RWPE2 (cell line): ENCODE measurements around the gene CCDC86.

Source experiments
- ATAC-seq: fragments of 200-7000 bp; cut with Tn5 transposase; 3 replicates; pipeline ENCODE4 v1.9.1; 2021; ENCODE audit warnings: low read depth
- DNase-seq: peaks from one replicate; pipeline ENCODE4 v3.0.0-alpha.2; 2020; ENCODE audit warnings: low spot score
- H3K27ac ChIP-seq: fragments of 450-650 bp; 2 replicates; pipeline ENCODE4 v1.5.1; 2017; ENCODE audit warnings: mild to moderate bottlenecking; ENCODE audit not compliant: poor library complexity, severe bottlenecking
- H3K27me3 ChIP-seq: fragments of 250-450 bp; sonication (Bioruptor Pico); 2 replicates; pipeline ENCODE4 v1.5.1; 2021; ENCODE audit warnings: mild to moderate bottlenecking, moderate library complexity; ENCODE audit not compliant: insufficient read depth, poor library complexity, severe bottlenecking
- H3K36me3 ChIP-seq: fragments of 250-450 bp; sonication (Bioruptor Pico); 2 replicates; pipeline ENCODE4 v1.5.1; 2020; ENCODE audit warnings: low read depth, mild to moderate bottlenecking, moderate library complexity
- H3K4me1 ChIP-seq: fragments of 250-450 bp; sonication (Bioruptor Pico); 2 replicates; pipeline ENCODE4 v1.5.1; 2021; ENCODE audit warnings: mild to moderate bottlenecking, moderate library complexity; ENCODE audit not compliant: insufficient read depth, poor library complexity, severe bottlenecking
- H3K4me3 ChIP-seq: fragments of 250-450 bp; sonication (Bioruptor Pico); 2 replicates; pipeline ENCODE4 v1.5.1; 2021; ENCODE audit warnings: mild to moderate bottlenecking, moderate library complexity; ENCODE audit not compliant: severe bottlenecking
- H3K9me3 ChIP-seq: fragments of 250-450 bp; sonication (Bioruptor Pico); 2 replicates; pipeline ENCODE4 v1.5.1; 2021; ENCODE audit warnings: mild to moderate bottlenecking, moderate library complexity; ENCODE audit not compliant: severe bottlenecking
- TF ChIP-seq, protein P1 (sequence below): fragments of 450-650 bp; IDR thresholded peaks from one replicate; pipeline ENCODE4 v1.5.1; 2017; ENCODE audit warnings: mild to moderate bottlenecking, moderate library complexity; ENCODE audit not compliant: poor library complexity, severe bottlenecking

Gene CCDC86

GRCh38 chr11:60868682-60869450 lies 27.0 kb downstream of the CCDC86 start:
- Histone ChIP-seq H3K36me3 (no peaks in the 10 kb centered on the region), H3K9me3 (no peaks in the 10 kb centered on the region), H3K4me1 (no peaks in the 10 kb centered on the region), H3K4me3 (no peak overlapping the region), H3K27ac (no peak overlapping the region), H3K27me3 (no peaks in the 10 kb centered on the region)
- ATAC-seq: no peak
- TF ChIP-seq, protein P1, sequence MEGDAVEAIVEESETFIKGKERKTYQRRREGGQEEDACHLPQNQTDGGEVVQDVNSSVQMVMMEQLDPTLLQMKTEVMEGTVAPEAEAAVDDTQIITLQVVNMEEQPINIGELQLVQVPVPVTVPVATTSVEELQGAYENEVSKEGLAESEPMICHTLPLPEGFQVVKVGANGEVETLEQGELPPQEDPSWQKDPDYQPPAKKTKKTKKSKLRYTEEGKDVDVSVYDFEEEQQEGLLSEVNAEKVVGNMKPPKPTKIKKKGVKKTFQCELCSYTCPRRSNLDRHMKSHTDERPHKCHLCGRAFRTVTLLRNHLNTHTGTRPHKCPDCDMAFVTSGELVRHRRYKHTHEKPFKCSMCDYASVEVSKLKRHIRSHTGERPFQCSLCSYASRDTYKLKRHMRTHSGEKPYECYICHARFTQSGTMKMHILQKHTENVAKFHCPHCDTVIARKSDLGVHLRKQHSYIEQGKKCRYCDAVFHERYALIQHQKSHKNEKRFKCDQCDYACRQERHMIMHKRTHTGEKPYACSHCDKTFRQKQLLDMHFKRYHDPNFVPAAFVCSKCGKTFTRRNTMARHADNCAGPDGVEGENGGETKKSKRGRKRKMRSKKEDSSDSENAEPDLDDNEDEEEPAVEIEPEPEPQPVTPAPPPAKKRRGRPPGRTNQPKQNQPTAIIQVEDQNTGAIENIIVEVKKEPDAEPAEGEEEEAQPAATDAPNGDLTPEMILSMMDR: no peak
- no peak for DNase-seq

GRCh38 chr11:60869451-60869825 lies 27.5 kb downstream of the CCDC86 start:
- Histone ChIP-seq H3K9me3 (no peaks in the 10 kb centered on the region), H3K4me3 (no peak overlapping the region), H3K36me3 (no peaks in the 10 kb centered on the region), H3K27me3 (no peaks in the 10 kb centered on the region), H3K27ac (no peak overlapping the region), H3K4me1 (no peaks in the 10 kb centered on the region)
- no peak for DNase-seq
- TF ChIP-seq, protein P1: no peak
- ATAC-seq: no peak

GRCh38 chr11:60870276-60870675 lies 28.4 kb downstream of the CCDC86 start:
- Histone ChIP-seq H3K27me3 (no peaks in the 10 kb centered on the region), H3K36me3 (no peaks in the 10 kb centered on the region), H3K27ac (no peak overlapping the region), H3K4me1 (no peaks in the 10 kb centered on the region), H3K9me3 (no peaks in the 10 kb centered on the region), H3K4me3 (no peak overlapping the region)
- ATAC-seq (no peak), DNase-seq (no peak)
- TF ChIP-seq, protein P1: no peak

DNA sequence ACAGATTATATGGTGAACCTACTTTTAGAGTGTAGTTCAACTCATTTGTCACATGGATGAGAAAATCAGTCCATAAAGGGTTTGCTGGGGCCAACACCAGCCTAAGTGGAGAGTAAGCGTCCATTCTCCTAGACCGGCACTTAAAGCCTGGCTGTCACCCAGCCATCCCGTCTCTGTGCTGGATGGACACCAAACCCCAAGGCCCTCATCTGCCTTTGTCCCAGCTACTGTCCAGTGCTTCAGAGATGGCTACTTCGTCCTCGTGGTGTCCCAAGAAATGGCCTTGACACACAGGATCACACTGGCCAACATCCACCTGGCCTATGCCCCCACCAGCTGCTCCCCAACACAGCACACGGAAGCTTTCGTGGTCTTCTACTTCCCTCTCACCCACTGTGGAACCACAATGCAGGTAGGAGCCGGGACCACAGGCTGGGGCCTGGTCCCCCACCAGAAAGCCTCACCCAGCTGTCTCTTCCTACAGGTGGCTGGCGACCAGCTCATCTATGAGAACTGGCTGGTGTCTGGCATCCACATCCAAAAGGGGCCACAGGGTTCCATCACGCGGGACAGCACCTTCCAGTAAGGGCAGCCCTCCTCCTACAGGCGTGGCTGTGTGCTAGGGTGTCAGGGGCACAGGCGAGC lies 28.9 kb downstream of the CCDC86 start:
- Histone ChIP-seq H3K27me3 (no peaks in the 10 kb centered on the region), H3K27ac (no peak overlapping the region), H3K36me3 (no peaks in the 10 kb centered on the region), H3K4me1 (no peaks in the 10 kb centered on the region), H3K4me3 (no peak overlapping the region), H3K9me3 (no peaks in the 10 kb centered on the region)
- DNase-seq (no peak), ATAC-seq (no peak)
- TF ChIP-seq, protein P1: no peak

GRCh38 chr11:60871378-60872061 lies 29.6 kb downstream of the CCDC86 start:
- no peaks in the 10 kb centered on the region for H3K4me1 ChIP-seq
- TF ChIP-seq, protein P1: no peak
- no peaks in the 10 kb centered on the region for H3K9me3 ChIP-seq
- ATAC-seq: no peak
- H3K27me3 ChIP-seq: no peaks in the 10 kb centered on the region
- H3K27ac ChIP-seq: no peak overlapping the region
- DNase-seq: no peak
- no peak overlapping the region for H3K4me3 ChIP-seq
- H3K36me3 ChIP-seq: no peaks in the 10 kb centered on the region
